GM18517 (cell line): Measurements from ENCODE around the gene SCRG1.

Source experiments
- ATAC-seq: cut with Tn5 transposase; IDR thresholded peaks from one replicate; pipeline ENCODE4 v1.9.1; 2021; ENCODE audit warnings: mild to moderate bottlenecking, moderate library complexity; ENCODE audit not compliant: unreplicated experiment

The SCRG1 gene

GRCh38 chr4:173398779-173399415 lies at the start of gene SCRG1:
SCRG1 (minus strand) TSS chr4:173399116; CDS start chr4:173391414, 7,702 bp downstream.
- no peak for ATAC-seq

GRCh38 chr4:173448103-173448502 lies 49.2 kb upstream of the SCRG1 start:
- ATAC-seq = no peak

GRCh38 chr4:173446416-173446815 lies 47.5 kb upstream of the SCRG1 start:
- ATAC-seq = peak; percentile 98

- ATAC-seq = no peak
Measured at GRCh38 chr4:173443121-173443520, 44.2 kb upstream of the SCRG1 start.

GRCh38 chr4:173442223-173442932 lies 43.5 kb upstream of the SCRG1 start:
- ATAC-seq = no peak

GRCh38 chr4:173440888-173441287 lies 42.0 kb upstream of the SCRG1 start:
- no peak for ATAC-seq

GRCh38 chr4:173436771-173437265 lies 37.9 kb upstream of the SCRG1 start:
- no peak for ATAC-seq

GRCh38 chr4:173436149-173436579 lies 37.2 kb upstream of the SCRG1 start:
- ATAC-seq = no peak

GRCh38 chr4:173434231-173434630 lies 35.3 kb upstream of the SCRG1 start:
- no peak for ATAC-seq

GRCh38 chr4:173433447-173433846 lies 34.5 kb upstream of the SCRG1 start:
- ATAC-seq = no peak

- ATAC-seq = no peak
Measured at GRCh38 chr4:173432430-173432829, 33.5 kb upstream of the SCRG1 start.

- ATAC-seq = no peak
Measured at GRCh38 chr4:173426064-173426463, 27.1 kb upstream of the SCRG1 start.

GRCh38 chr4:173424899-173425805 lies 26.2 kb upstream of the SCRG1 start:
- no peak for ATAC-seq

- no peak for ATAC-seq
Measured at GRCh38 chr4:173420801-173421200, 21.9 kb upstream of the SCRG1 start.

GRCh38 chr4:173420324-173420752 lies 21.4 kb upstream of the SCRG1 start:
- peak; percentile 56 for ATAC-seq

- no peak for ATAC-seq
Measured at GRCh38 chr4:173418639-173419038, 19.7 kb upstream of the SCRG1 start.

GRCh38 chr4:173417833-173418232 lies 18.9 kb upstream of the SCRG1 start:
- no peak for ATAC-seq

GRCh38 chr4:173415885-173416653 lies 17.2 kb upstream of the SCRG1 start:
- ATAC-seq = no peak

- no peak for ATAC-seq
Measured at GRCh38 chr4:173415092-173415491, 16.2 kb upstream of the SCRG1 start.

- no peak for ATAC-seq
Measured at GRCh38 chr4:173414456-173414855, 15.5 kb upstream of the SCRG1 start.
